HCT116 (cell line): ENCODE results near the gene SLC22A12. TPM values are rescaled to one million over a fixed set of nuclear protein-coding genes. Genes with fewer than 3 reads are reported as not detected.

Source experiments
- ATAC-seq: fragments of 200-7000 bp; cut with Tn5 transposase; 2 replicates; pipeline ENCODE4 v1.9.1; 2020; ENCODE audit warnings: mild to moderate bottlenecking, moderate library complexity
- BruUV-seq: library from RNA; stranded (reverse); fragments of 400-500 nt; replicated peaks from 2 replicates; lab custom pipeline; 2021; lab: Mats Ljungman, UMichigan
- CTCF ChIA-PET: fragments of 300-600 bp; sonication (Branson Sonifier 250); formaldehyde crosslinking; loops from one replicate; lab custom pipeline; 2021; ENCODE audit warnings: antibody characterized with exemption; lab: Charles Lee
- POLR2A ChIA-PET: fragments of 300-600, 350-600 bp; sonication (Branson Sonifier 250); formaldehyde crosslinking; loops from one replicate; lab custom pipeline; 2021; ENCODE audit warnings: antibody characterized with exemption; lab: Charles Lee
- RAD21 ChIA-PET, 2 experiments: fragments of 300-600 bp; sonication (Branson Sonifier 250); formaldehyde crosslinking; loops; one replicate each; lab custom pipeline; 2023; ENCODE audit warnings: low total read pairs in 2 of 2; ENCODE audit not compliant: uncharacterized antibody in 2 of 2, unreplicated experiment in 2 of 2, low non-redundant PET in 1 of 2; lab: Charles Lee
- DNase-seq: peaks from one replicate; pipeline ENCODE4 v3.0.0-alpha.2; 2010; ENCODE audit warnings: low read depth, low spot score
- H2AFZ ChIP-seq: fragments of 200-600 bp; shearing (Covaris generic), sonication (generic); 2 replicates; pipeline ENCODE4 v1.6.1; 2017; ENCODE audit warnings: low read depth, mixed run types, mixed read lengths, antibody characterized with exemption, low read length; ENCODE audit not compliant: poor library complexity, severe bottlenecking
- H3K27ac ChIP-seq: 2 replicates; pipeline ENCODE4 v1.5.1; 2012; ENCODE audit warnings: low read depth, low read length
- H3K27me3 ChIP-seq: fragments of 200-600 bp; sonication (generic); 2 replicates; pipeline ENCODE4 v1.6.1; 2016; ENCODE audit warnings: mixed run types, low read length, mixed read lengths; ENCODE audit not compliant: insufficient read depth
- H3K36me3 ChIP-seq, 2 experiments: fragments of 200-500 bp in 1 of 2; fragments of 200-600 bp in 1 of 2; sonication (Bioruptor generic) in 1 of 2; sonication (generic) in 1 of 2; 2 replicates each; pipeline versions ENCODE4 v1.5.1 to v1.6.1; 2014 to 2016; ENCODE audit warnings: low read length in 2 of 2, inconsistent platforms in 1 of 2, mixed read lengths in 1 of 2, mixed run types in 1 of 2; ENCODE audit not compliant: insufficient read depth in 2 of 2, control insufficient read depth in 1 of 2
- H3K4me1 ChIP-seq, 2 experiments: fragments of 200-600 bp in 1 of 2; sonication (generic) in 1 of 2; 2 replicates each; pipeline versions ENCODE4 v1.5.1 to v1.6.1; 2012 to 2017; ENCODE audit warnings: low read length in 2 of 2, inconsistent platforms in 1 of 2, mild to moderate bottlenecking in 1 of 2, mixed read lengths in 1 of 2, mixed run types in 1 of 2, moderate library complexity in 1 of 2; ENCODE audit not compliant: insufficient read depth in 2 of 2, control insufficient read depth in 1 of 2
- H3K4me2 ChIP-seq: fragments of 200-600 bp; sonication (generic); 2 replicates; pipeline ENCODE4 v1.6.1; 2017; ENCODE audit warnings: mixed run types, low read length, mixed read lengths
- H3K4me3 ChIP-seq, 2 experiments: fragments of 200-600 bp in 1 of 2; sonication (generic) in 1 of 2; replicated peaks in 1 of 2; 2 replicates each; pipeline ENCODE4 v1.5.1; 2011 to 2016; ENCODE audit warnings: low read length in 2 of 2, control low read depth in 1 of 2, low read depth in 1 of 2, mild to moderate bottlenecking in 1 of 2, mixed read lengths in 1 of 2, mixed run types in 1 of 2
- H3K79me2 ChIP-seq: fragments of 200-600 bp; sonication (generic); 2 replicates; pipeline ENCODE4 v1.6.1; 2017; ENCODE audit warnings: mild to moderate bottlenecking, mixed run types, low read length, moderate library complexity, mixed read lengths; ENCODE audit not compliant: insufficient read depth
- H3K9ac ChIP-seq: fragments of 200-600 bp; sonication (generic); 2 replicates; pipeline ENCODE4 v1.6.1; 2016; ENCODE audit warnings: low read length, mixed read lengths
- H3K9me2 ChIP-seq: fragments of 200-600 bp; sonication (generic), shearing (Covaris generic); 2 replicates; pipeline ENCODE4 v1.6.1; 2017; ENCODE audit warnings: mixed run types, mild to moderate bottlenecking, moderate library complexity; ENCODE audit not compliant: insufficient read depth
- H3K9me3 ChIP-seq, 2 experiments: fragments of 200-500 bp in 1 of 2; fragments of 200-600 bp in 1 of 2; sonication (Bioruptor generic) in 1 of 2; sonication (generic) in 1 of 2; 2 replicates each; pipeline ENCODE4 v1.6.1; 2014 to 2017; ENCODE audit warnings: low read length in 2 of 2, mixed read lengths in 2 of 2, inconsistent platforms in 1 of 2, low read depth in 1 of 2, mild to moderate bottlenecking in 1 of 2, mixed run types in 1 of 2, moderate library complexity in 1 of 2; ENCODE audit not compliant: control insufficient read depth in 1 of 2, insufficient read depth in 1 of 2
- H4K20me1 ChIP-seq: fragments of 200-600 bp; sonication (generic), shearing (Covaris generic); 2 replicates; pipeline ENCODE4 v1.6.1; 2017; ENCODE audit warnings: mixed run types, mild to moderate bottlenecking, moderate library complexity; ENCODE audit not compliant: insufficient read depth
- ATF3 ChIP-seq: IDR thresholded peaks from 2 replicates; pipeline ENCODE4 v1.6.1; 2012
- CEBPB ChIP-seq: IDR thresholded peaks from 2 replicates; pipeline ENCODE4 v1.6.1; 2012; ENCODE audit warnings: low read depth
- CTCF ChIP-seq, 3 experiments: fragments of 200-600 bp in 1 of 3; sonication (generic) in 1 of 3; IDR thresholded peaks in 2 of 3; conservative IDR thresholded peaks in 1 of 3; 2 replicates each; pipeline ENCODE4 v1.5.1; 2012 to 2017; ENCODE audit warnings: low read depth in 2 of 3, low read length in 2 of 3, antibody characterized with exemption in 1 of 3, borderline replicate concordance in 1 of 3, control low read depth in 1 of 3, mild to moderate bottlenecking in 1 of 3, mixed read lengths in 1 of 3, mixed run types in 1 of 3, moderate library complexity in 1 of 3; ENCODE audit not compliant: insufficient read depth in 1 of 3
- EZH2phosphoT487 ChIP-seq: fragments of 200-600 bp; IDR thresholded peaks from 2 replicates; pipeline ENCODE4 v1.6.1; 2018; ENCODE audit warnings: antibody characterized with exemption, borderline replicate concordance
- FOSL1 ChIP-seq: IDR thresholded peaks from 2 replicates; pipeline ENCODE4 v1.6.1; 2012; ENCODE audit warnings: low read depth
- JUND ChIP-seq: IDR thresholded peaks from 2 replicates; pipeline ENCODE4 v1.6.1; 2012
- POLR2A ChIP-seq: IDR thresholded peaks from 2 replicates; pipeline ENCODE4 v1.7.0; 2011; ENCODE audit warnings: borderline replicate concordance; ENCODE audit not compliant: insufficient read depth, insufficient read length; ENCODE audit errors: extremely low read depth
- RAD21 ChIP-seq: IDR thresholded peaks from 2 replicates; pipeline ENCODE4 v1.6.1; 2012; ENCODE audit warnings: low read depth, mild to moderate bottlenecking
- SP1 ChIP-seq: IDR thresholded peaks from 2 replicates; pipeline ENCODE4 v1.6.1; 2012; ENCODE audit warnings: low read depth
- ZFX ChIP-seq: fragments of 450-650 bp; IDR thresholded peaks from 2 replicates; pipeline ENCODE4 v1.6.1; 2017
- intact Hi-C: fragments of 100-400 bp; cut with micrococcal nuclease; formaldehyde crosslinking; loops from 2 replicates; pipeline ENCODE4 v1.10.0; 2022
- total RNA-seq: library from RNA; stranded (reverse); gene quantifications from one replicate; pipeline ENCODE4 v1.2.1, GENCODE V29; 2021; ENCODE audit not compliant: unreplicated experiment

The SLC22A12 gene
- total RNA-seq, 1 experiment from 2014 or later, result not detected

- CTCF ChIA-PET, result no interaction called here
- RAD21 ChIA-PET, result no interaction called here
- peaks cover 0 to 9% of the 10 kb centered on the region in 2 experiments; a peak in 1 of 4 replicates for H3K4me1 ChIP-seq
- DNase-seq (no peak), ATAC-seq (no peak)
- H3K36me3 ChIP-seq, result no peaks in the 10 kb centered on the region
- no peaks in the 10 kb centered on the region for H3K9me3 ChIP-seq
- H3K4me2 ChIP-seq, result no peak overlapping the region
- H3K4me3 ChIP-seq, result no peak overlapping the region
- no peak for TF ChIP-seq SP1
- TF ChIP-seq POLR2A, result no peak
- TF ChIP-seq CEBPB, result no peak
- TF ChIP-seq ATF3, result no peak
- TF ChIP-seq RAD21, result no peak
- TF ChIP-seq JUND, result no peak
- TF ChIP-seq ZFX, result no peak
- TF ChIP-seq CTCF (IDR thresholded peaks at IDR 0.05 in 2 of 3, conservative IDR thresholded peaks at IDR 0.05 in 1 of 3; ENCODE audit: borderline replicate concordance in 1 of 3, insufficient read depth in 1 of 3, low read depth in 2 of 3, low read length in 2 of 3), result no peak
- no peak for TF ChIP-seq EZH2phosphoT487
- TF ChIP-seq FOSL1, result no peak
- BruUV-seq, result no TSS peak
- no peaks in the 10 kb centered on the region for H3K27me3 ChIP-seq
- no peak overlapping the region for H3K9ac ChIP-seq
- H3K27ac ChIP-seq, result no peak overlapping the region
- H3K79me2 ChIP-seq, result no peaks in the 10 kb centered on the region
- H2AFZ ChIP-seq, result no peak overlapping the region
- H3K9me2 ChIP-seq, result no peaks in the 10 kb centered on the region
- POLR2A ChIA-PET, result no interaction called here
- no peaks in the 10 kb centered on the region for H4K20me1 ChIP-seq
- intact Hi-C loops, result no loop called here
These were observed 31.7 kb downstream of the SLC22A12 start for GRCh38 chr11:64622681-64623080.
